Activated CD4-positive, alpha-beta T cell treated with anti-CD3 and anti-CD28 coated beads, Interleukin-2, amount 10 ng/mL, durations not matched to agents 7 days and 5 days (primary cell): ENCODE measurements around the gene ERAL1. TPM values are rescaled to one million over a fixed set of nuclear protein-coding genes. Genes with fewer than 3 reads are reported as not detected.
"Not testable (repeated sequence)": the region's sequence is repeated elsewhere in the genome, so short reads cannot be mapped to it uniquely, and the experiment has no call there.

Experiments
- CTCF ChIA-PET: fragments of 350-600 bp; sonication (Branson Sonifier 250); formaldehyde crosslinking; loops from one replicate; lab custom pipeline; 2021; ENCODE audit warnings: antibody characterized with exemption; lab: Charles Lee
- POLR2A ChIA-PET: fragments of 350-600 bp; sonication (Branson Sonifier 250); formaldehyde crosslinking; loops from one replicate; lab custom pipeline; 2021; ENCODE audit warnings: antibody characterized with exemption; lab: Charles Lee
- DNase-seq: peaks from one replicate; pipeline ENCODE4 v3.0.0-alpha.2; 2020
- H3K27ac Mint-ChIP-seq: one replicate; pipeline ENCODE4 v1.8.0; 2021; ENCODE audit warnings: mild to moderate bottlenecking, moderate library complexity, mixed read lengths
- H3K27me3 Mint-ChIP-seq: one replicate; pipeline ENCODE4 v1.8.0; 2021; ENCODE audit warnings: mixed read lengths
- H3K36me3 Mint-ChIP-seq: one replicate; pipeline ENCODE4 v1.8.0; 2021; ENCODE audit warnings: low read depth, mixed read lengths
- H3K4me1 Mint-ChIP-seq: one replicate; pipeline ENCODE4 v1.8.0; 2021; ENCODE audit warnings: mixed read lengths
- H3K4me3 Mint-ChIP-seq: one replicate; pipeline ENCODE4 v1.8.0; 2021; ENCODE audit warnings: mild to moderate bottlenecking, moderate library complexity, mixed read lengths
- H3K9me3 Mint-ChIP-seq: one replicate; pipeline ENCODE4 v1.8.0; 2021; ENCODE audit warnings: mixed read lengths
- total RNA-seq, 2 experiments: library from RNA; stranded (reverse); gene quantifications; one replicate each; pipeline ENCODE4 v1.2.3, GENCODE V29; 2021

Gene ERAL1
- total RNA-seq, 2 experiments from 2014 or later = 40.8 to 42.9 TPM

GRCh38 chr17:28896884-28897768 lies 42.3 kb downstream of the ERAL1 start, which contains the start of gene FLOT2:
Gene FLOT2 (minus strand): TSS chr17:28897733. CDS start chr17:28897574, 159 bp downstream.
- Mint-ChIP-seq H3K36me3 (peaks cover 62% of the 10 kb centered on the region), H3K27ac (peak within 1 kb of the TSS; percentile 97), H3K4me3 (peak within 1 kb of the TSS; percentile 98), H3K4me1 (peaks cover 67% of the 10 kb centered on the region), H3K9me3 (no peaks in the 10 kb centered on the region), H3K27me3 (no peaks in the 10 kb centered on the region)
- POLR2A ChIA-PET = no interaction called here
- CTCF ChIA-PET = interaction anchor here (0.6 to 3.6 kb wide), 10 partner anchors 12 to 170 kb away, joined by 3 to 31 read pairs (median 4); partner anchors contain the start of genes FAM222B and TLCD1
- peak; percentile 68 for DNase-seq

- H3K4me3 Mint-ChIP-seq = peak overlapping the region; percentile 98
- peak; percentile 38 for DNase-seq
Observed at GRCh38 chr17:28897769-28898526, 43.1 kb downstream of the ERAL1 start.

DNA sequence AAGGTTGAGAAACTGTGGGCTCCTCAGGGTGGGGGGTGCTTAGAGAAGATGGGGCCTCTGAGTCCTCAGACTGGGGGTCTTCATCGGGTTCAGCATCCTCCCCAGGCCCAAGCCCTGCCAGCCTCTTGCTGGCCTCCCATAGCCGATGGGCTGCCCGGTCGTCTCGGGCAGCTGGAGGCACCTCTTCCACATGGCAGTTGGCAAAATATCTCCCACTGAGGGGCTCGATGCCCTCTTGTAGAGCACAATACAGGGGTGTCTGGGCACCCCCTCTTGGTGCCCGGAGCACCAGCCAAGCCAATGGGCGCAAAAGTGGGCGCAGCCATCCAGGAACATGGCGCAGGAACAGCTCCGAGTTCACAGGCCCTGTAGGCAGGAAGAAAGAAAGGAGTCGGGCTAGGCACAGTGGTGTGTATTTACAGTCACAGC lies 43.7 kb downstream of the ERAL1 start:
- Mint-ChIP-seq H3K27me3 (no peaks in the 10 kb centered on the region), H3K4me3 (peak overlapping the region; percentile 40), H3K9me3 (no peaks in the 10 kb centered on the region), H3K27ac (peak overlapping the region; percentile 41), H3K36me3 (peaks cover 52% of the 10 kb centered on the region), H3K4me1 (peaks cover 62% of the 10 kb centered on the region)
- no peak for DNase-seq
- ChIA-PET CTCF (interaction anchor here (0.9 to 3.6 kb wide), 12 partner anchors 9 to 219 kb away, joined by 3 to 31 read pairs (median 4); partner anchors contain the start of genes FAM222B and TLCD1), POLR2A (no interaction called here)

More at GRCh38 chr17:28897769-28898526, 43.1 kb downstream of the ERAL1 start:
- H3K36me3 Mint-ChIP-seq = peaks cover 58% of the 10 kb centered on the region
- no peaks in the 10 kb centered on the region for H3K9me3 Mint-ChIP-seq
- CTCF ChIA-PET = interaction anchor here (0.9 to 3.6 kb wide), 12 partner anchors 11 to 219 kb away, joined by 3 to 31 read pairs (median 4); partner anchors contain the start of genes FAM222B and TLCD1
- H3K4me1 Mint-ChIP-seq = peaks cover 63% of the 10 kb centered on the region
- POLR2A ChIA-PET = no interaction called here
- no peaks in the 10 kb centered on the region for H3K27me3 Mint-ChIP-seq
- H3K27ac Mint-ChIP-seq = peak overlapping the region; percentile 97

- peak overlapping the region; percentile 51 for H3K27ac Mint-ChIP-seq
Observed at GRCh38 chr17:28899212-28899815, 44.5 kb downstream of the ERAL1 start.

GRCh38 chr17:28900986-28901726 lies 46.3 kb downstream of the ERAL1 start:
- H3K27me3 Mint-ChIP-seq = no peaks in the 10 kb centered on the region
- peaks cover 43% of the 10 kb centered on the region for H3K36me3 Mint-ChIP-seq
- peaks cover 55% of the 10 kb centered on the region for H3K4me1 Mint-ChIP-seq
- H3K9me3 Mint-ChIP-seq = no peaks in the 10 kb centered on the region
- H3K4me3 Mint-ChIP-seq = peak overlapping the region; percentile 88
- POLR2A ChIA-PET = no interaction called here
- DNase-seq = no peak
- H3K27ac Mint-ChIP-seq = peak overlapping the region; percentile 89
- CTCF ChIA-PET = interaction anchor here (1.2 to 5.3 kb wide), 10 partner anchors 9 to 173 kb away, joined by 3 to 32 read pairs (median 6); partner anchors contain the start of genes ERAL1, NEK8, PHF12 and TLCD1

More at GRCh38 chr17:28899212-28899815, 44.5 kb downstream of the ERAL1 start:
- Mint-ChIP-seq H3K27me3 (no peaks in the 10 kb centered on the region), H3K36me3 (peaks cover 48% of the 10 kb centered on the region), H3K9me3 (no peaks in the 10 kb centered on the region), H3K4me3 (no peak overlapping the region), H3K4me1 (peaks cover 64% of the 10 kb centered on the region)
- no peak for DNase-seq
- ChIA-PET POLR2A (interaction anchor here (0.6 kb wide), 1 partner anchor 154 kb away, joined by 3 read pairs; no protein-coding TSS in a partner anchor), CTCF (interaction anchor here (0.9 to 3.6 kb wide), 7 partner anchors 9 to 218 kb away, joined by 3 to 31 read pairs (median 4); partner anchors contain the start of gene TLCD1)

DNA sequence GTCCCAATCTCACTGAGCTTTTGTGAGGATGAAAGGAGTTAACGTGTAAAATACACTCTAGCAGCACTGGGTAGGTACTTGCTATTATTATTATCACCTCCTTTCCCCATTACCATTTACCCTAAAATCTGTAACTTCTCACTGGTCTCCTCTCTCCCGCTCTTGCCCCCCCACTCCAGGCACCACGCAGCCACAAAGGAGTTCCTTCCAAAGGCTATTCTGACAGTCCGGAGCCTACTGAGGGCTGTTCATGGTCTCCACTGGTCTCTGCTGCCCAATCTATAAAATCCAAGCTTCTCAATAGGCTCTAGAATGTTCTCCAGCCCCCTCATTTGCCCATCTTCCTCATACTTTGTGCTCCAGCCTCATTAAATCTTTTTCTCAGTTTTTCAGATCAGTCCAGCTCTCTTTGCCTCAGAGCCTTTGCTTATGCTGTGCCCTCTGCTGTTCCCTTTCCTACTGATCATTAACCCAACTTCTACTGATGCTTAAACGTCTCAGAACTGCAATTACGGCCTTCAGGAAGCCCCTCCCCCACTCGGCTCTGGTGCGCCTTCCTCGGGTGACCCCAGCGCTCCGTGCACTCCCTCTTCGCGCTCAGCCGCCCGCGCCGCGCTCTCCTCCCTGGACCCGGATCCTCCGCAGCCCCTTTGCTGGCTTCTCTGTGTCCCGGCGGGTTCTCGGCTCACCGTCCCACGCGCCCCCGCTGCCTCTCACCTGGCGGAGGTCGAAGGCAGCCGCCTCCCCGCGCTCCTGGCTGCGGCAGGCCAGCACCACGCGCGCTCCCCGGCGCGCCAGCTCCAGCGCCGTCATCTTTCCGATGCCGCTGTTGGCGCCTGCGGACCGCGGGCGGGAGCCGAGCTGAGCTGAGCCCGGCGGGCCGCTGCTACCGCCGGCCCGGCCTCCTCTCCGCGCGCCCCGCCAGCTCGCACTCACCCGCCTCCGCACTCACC lies 47.3 kb downstream of the ERAL1 start:
- CTCF ChIA-PET = interaction anchor here (0.7 to 5.3 kb wide), 30 partner anchors 8 to 267 kb away, joined by 3 to 32 read pairs (median 4); partner anchors contain the start of genes NEK8, PHF12 and TLCD1
- peak overlapping the region; percentile 88 for H3K4me3 Mint-ChIP-seq
- peak; percentile 55 for DNase-seq
- H3K27ac Mint-ChIP-seq = peak overlapping the region; percentile 89
- H3K9me3 Mint-ChIP-seq = no peaks in the 10 kb centered on the region
- peaks cover 38% of the 10 kb centered on the region for H3K36me3 Mint-ChIP-seq
- POLR2A ChIA-PET = no interaction called here
- H3K4me1 Mint-ChIP-seq = peaks cover 50% of the 10 kb centered on the region
- no peaks in the 10 kb centered on the region for H3K27me3 Mint-ChIP-seq

GRCh38 chr17:28902819-28903545 lies 48.2 kb downstream of the ERAL1 start, which contains the start of gene DHRS13:
Gene DHRS13 (minus strand): TSS chr17:28903079. CDS start chr17:28902944, 135 bp downstream.
- Mint-ChIP-seq H3K27me3 (no peaks in the 10 kb centered on the region), H3K4me3 (peak within 1 kb of the TSS; percentile 88), H3K4me1 (peaks cover 45% of the 10 kb centered on the region), H3K27ac (peak within 1 kb of the TSS; percentile 89), H3K9me3 (no peaks in the 10 kb centered on the region), H3K36me3 (peaks cover 41% of the 10 kb centered on the region)
- ChIA-PET POLR2A (no interaction called here), CTCF (interaction anchor here (0.6 to 5.3 kb wide), 31 partner anchors 7 to 268 kb away, joined by 3 to 32 read pairs (median 4); partner anchors contain the start of genes NEK8, PHF12 and TLCD1)
- peak; percentile 93 for DNase-seq

DNA sequence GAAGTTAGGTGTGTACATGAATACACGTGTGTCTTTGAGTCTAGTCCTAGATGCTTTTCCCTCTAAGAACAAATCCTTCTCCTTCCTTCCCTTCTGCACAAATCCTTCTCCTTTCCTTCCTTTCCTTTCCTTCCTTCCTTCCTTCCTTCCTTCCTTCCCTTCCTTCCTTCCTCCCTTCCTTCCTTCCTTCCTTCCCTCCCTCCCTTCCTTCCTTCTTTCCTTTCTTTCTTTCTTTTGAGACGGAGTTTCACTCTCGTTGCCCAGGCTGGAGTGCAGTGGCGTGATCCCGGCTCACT lies 48.7 kb downstream of the ERAL1 start:
- H3K4me3 Mint-ChIP-seq = peak overlapping the region; percentile 88
- H3K9me3 Mint-ChIP-seq, POLR2A ChIA-PET, H3K27me3 Mint-ChIP-seq, DNase-seq: not testable (repeated sequence)
- H3K27ac Mint-ChIP-seq = peak overlapping the region; percentile 65
- H3K36me3 Mint-ChIP-seq = peaks cover 40% of the 10 kb centered on the region
- H3K4me1 Mint-ChIP-seq = peaks cover 41% of the 10 kb centered on the region
- CTCF ChIA-PET = interaction anchor here (0.6 to 5.3 kb wide), 10 partner anchors 9 to 176 kb away, joined by 3 to 32 read pairs (median 6); partner anchors contain the start of genes NEK8 and TLCD1

DNA sequence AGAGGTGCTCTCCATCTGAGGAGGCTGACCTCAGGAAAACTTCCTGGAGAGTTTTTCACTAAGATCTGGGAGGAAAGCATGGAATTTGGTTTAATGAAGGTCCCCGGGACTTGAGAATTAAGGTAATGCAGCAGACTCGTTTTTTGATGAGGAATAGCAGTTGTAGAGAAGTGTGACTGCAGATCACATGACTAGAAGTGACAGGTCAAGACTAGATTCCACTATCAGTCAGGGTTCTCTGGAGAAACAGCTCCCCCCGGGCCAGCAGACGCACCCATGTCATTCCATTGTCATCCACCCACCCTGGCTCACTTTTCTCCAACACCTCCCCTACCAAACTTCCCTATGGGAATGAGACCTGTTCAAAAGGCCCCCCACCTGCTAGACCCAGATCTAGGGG lies 50.0 kb downstream of the ERAL1 start:
- CTCF ChIA-PET = interaction anchor here (0.6 to 5.3 kb wide), 6 partner anchors 12 to 177 kb away, joined by 3 to 32 read pairs (median 6); partner anchors contain the start of genes NEK8 and TLCD1
- H3K36me3 Mint-ChIP-seq = peaks cover 40% of the 10 kb centered on the region
- no peak overlapping the region for H3K4me3 Mint-ChIP-seq
- no peaks in the 10 kb centered on the region for H3K9me3 Mint-ChIP-seq
- H3K27ac Mint-ChIP-seq = no peak overlapping the region
- H3K4me1 Mint-ChIP-seq = peaks cover 30% of the 10 kb centered on the region
- POLR2A ChIA-PET = no interaction called here
- DNase-seq = no peak
- H3K27me3 Mint-ChIP-seq = no peaks in the 10 kb centered on the region

GRCh38 chr17:28906276-28906675 lies 51.5 kb downstream of the ERAL1 start:
- Mint-ChIP-seq H3K36me3 (peaks cover 43% of the 10 kb centered on the region), H3K4me3 (no peak overlapping the region), H3K27me3 (no peaks in the 10 kb centered on the region), H3K9me3 (no peaks in the 10 kb centered on the region), H3K4me1 (peaks cover 21% of the 10 kb centered on the region), H3K27ac (no peak overlapping the region)
- ChIA-PET CTCF (interaction anchor here (0.7 to 5.3 kb wide), 4 partner anchors 27 to 178 kb away, joined by 3 to 32 read pairs (median 4); partner anchors contain the start of genes NEK8 and TLCD1), POLR2A (no interaction called here)
- no peak for DNase-seq
